Islet precursor cell (in vitro differentiated cells): Measurements from ENCODE around the gene ADAMTS19.
"Not testable (repeated sequence)": the region's sequence is repeated elsewhere in the genome, so short reads cannot be mapped to it uniquely, and the experiment has no call there.

ENCODE experiments used
- DNase-seq: peaks from one replicate; pipeline ENCODE4 v3.0.0-alpha.2; 2018

The ADAMTS19 gene

GRCh38 chr5:129481161-129481560 lies 21.1 kb downstream of the ADAMTS19 start:
- no peak for DNase-seq

GRCh38 chr5:129496421-129496820 lies 36.3 kb downstream of the ADAMTS19 start:
- DNase-seq = no peak

- DNase-seq = no peak
These were observed 36.9 kb downstream of the ADAMTS19 start for GRCh38 chr5:129496864-129497595.

DNA sequence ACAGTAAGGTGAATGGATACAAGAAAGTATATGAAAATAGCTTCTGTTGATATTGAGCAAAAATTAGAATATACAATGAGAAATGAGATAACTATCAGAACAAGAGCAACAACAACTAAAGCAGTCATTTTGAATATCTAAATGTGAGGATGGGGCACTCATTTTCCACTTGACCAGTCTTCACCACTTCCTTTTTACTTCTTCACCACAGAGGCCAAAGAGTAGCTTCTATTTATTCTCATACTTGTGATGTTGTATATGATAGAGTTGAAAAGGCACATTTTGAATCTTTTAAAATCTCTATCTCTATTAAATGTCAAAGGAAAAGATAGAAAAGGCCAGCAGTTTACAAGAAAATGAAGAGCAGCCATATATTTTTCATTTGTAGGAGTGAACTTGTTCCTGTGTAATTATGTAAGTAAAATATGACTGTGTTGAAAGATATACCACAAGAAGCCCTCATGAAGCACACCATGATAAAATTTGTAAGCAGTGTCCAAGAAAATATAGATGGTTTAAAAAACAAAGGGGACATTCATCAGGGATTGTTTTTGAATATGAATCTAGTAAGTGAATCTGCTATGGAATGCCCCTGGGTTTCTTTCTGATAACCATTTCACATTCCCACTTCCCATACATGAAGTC lies 39.2 kb downstream of the ADAMTS19 start:
- no peak for DNase-seq

GRCh38 chr5:129500101-129500500 lies 40.0 kb downstream of the ADAMTS19 start:
- no peak for DNase-seq

DNA sequence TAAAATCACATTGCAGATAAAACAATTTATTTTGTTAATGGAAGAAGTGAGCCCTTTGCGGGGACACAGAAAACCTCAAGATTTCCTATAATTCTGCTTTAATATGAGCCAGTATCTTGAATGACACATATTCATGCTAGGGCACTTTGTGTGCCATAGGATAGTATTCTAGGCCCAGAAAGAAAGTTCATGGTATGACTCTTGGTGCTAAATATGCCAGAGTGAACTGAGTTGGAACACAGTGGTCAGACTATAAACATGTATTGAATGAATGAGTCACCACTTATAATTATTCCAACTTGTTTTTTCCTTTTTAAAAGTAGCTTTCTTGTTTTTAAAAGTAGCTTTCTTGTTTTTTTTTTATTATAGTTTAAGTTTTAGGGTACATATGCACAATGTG lies 46.0 kb downstream of the ADAMTS19 start:
- no peak for DNase-seq

- no peak for DNase-seq
These were observed 46.9 kb downstream of the ADAMTS19 start for GRCh38 chr5:129506950-129507349.

GRCh38 chr5:129507527-129507926 lies 47.4 kb downstream of the ADAMTS19 start:
- no peak for DNase-seq

GRCh38 chr5:129508606-129509005 lies 48.5 kb downstream of the ADAMTS19 start:
- DNase-seq = no peak

- DNase-seq = no peak
These were observed 49.4 kb downstream of the ADAMTS19 start for GRCh38 chr5:129509363-129509975.

DNA sequence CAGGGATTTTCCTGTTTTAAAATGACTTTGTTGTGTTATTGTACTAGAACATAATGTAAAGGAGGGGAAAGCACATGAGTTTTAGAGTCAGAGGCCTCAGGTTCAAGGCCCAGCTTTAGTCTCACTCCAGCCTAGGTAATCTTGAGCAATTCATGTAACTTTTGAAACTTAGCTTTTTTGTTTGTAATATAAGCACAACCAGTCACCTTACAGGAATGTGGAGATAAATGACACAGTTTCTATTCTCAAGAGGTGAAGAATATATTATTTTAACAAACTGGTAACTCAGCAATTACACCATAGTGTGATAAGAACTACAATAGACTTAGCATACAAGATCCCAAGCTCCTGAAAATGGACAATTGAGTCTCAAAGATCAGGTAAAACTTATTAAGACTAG lies 51.2 kb downstream of the ADAMTS19 start:
- no peak for DNase-seq

- no peak for DNase-seq
These were observed 81.0 kb downstream of the ADAMTS19 start for GRCh38 chr5:129541051-129541450.

- no peak for DNase-seq
These were observed 81.7 kb downstream of the ADAMTS19 start for GRCh38 chr5:129541648-129542251.

- DNase-seq = no peak
These were observed 87.0 kb downstream of the ADAMTS19 start for GRCh38 chr5:129547137-129547536.

DNA sequence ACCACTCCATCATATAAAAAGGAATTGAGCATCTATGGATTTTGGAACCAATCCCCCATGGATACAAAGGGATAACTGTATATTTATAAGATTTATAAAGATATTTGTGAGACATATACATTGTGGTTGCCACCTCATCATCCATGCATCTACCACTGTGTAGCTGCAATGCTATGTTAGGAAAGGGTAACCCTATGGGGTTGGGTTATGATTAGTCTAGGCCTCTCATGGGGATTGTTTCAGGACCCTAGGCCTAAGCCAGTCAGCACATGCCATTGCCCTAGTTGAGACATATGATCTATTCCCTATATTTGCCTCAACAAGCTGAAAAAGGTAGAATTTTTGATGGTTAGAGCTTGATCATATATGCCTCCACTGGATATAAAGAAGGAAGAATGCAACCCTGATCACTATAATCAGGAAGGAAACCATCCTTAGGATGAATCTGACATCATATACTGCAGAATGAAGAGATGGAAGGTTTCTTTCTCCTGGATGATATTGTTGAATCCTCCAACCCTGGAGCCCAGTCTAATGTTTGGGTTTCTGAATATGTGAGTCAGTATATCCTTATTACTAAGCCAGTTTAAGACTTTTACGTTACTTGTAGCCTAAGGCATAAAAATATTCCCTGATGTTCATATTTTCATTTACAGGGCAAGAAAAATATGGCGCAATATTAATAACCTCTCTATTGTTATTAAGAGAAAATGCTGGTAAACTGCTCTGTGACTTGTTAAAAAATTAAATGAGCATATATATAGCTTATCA lies 94.2 kb downstream of the ADAMTS19 start:
- no peak for DNase-seq

DNA sequence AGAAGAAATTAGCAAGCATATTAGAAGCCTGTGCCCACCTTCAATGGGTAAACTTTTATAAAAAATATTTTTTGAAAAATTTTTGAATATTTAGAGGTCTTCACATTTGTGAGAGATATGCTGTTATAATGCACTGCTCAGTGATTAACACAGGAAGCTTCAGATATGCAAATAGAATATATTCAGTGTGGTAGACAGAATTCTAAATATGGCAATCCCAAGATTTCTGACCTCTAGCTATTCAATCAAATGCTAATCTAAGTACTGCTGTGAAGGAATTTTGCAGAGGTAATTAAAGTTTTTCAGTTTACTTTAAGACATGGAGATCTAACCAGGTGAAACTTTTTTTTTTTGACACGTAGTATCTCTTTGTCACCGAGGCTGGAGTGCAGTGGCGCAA lies 103.5 kb downstream of the ADAMTS19 start:
- DNase-seq = no peak

- no peak for DNase-seq
These were observed 109.2 kb downstream of the ADAMTS19 start for GRCh38 chr5:129569295-129569694.

DNA sequence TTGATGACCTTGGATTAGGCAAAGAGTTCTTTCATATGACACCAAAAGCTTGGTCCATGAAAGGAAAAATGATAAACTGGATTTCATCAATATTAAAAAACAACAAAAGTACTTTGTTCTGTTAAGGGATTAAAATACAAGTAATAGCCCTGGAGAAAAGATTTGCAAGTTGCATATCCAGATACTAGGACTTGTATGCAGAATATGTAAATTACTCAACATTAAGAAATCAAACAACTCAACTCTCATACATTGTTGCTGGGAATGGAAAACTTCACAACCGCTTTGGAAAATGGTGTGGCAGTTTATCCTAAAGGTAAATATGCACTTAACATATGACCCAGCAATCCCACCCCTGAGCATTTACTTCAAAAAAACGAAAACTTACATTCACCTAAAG lies 112.0 kb downstream of the ADAMTS19 start:
- no peak for DNase-seq

DNA sequence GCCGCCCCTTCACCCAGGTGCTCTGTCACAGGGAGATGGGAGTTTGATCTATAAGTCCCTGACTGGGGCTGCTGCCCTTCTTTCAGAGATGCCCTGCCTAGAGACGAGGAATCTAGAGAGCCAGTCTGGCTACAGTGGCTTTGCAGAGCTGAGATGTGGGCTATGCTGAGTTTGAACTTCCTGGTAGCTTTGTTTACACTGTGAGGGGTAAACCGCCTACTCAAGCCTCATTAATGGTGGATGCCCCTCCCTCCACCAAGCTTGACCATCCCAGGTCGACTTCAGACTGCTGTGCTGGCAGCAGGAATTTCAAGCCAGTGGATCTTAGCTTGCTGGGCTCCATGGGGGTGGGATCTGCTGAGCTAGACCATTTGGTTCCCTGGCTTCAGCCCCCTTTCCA lies 124.4 kb downstream of the ADAMTS19 start:
- DNase-seq = not testable (repeated sequence)

DNA sequence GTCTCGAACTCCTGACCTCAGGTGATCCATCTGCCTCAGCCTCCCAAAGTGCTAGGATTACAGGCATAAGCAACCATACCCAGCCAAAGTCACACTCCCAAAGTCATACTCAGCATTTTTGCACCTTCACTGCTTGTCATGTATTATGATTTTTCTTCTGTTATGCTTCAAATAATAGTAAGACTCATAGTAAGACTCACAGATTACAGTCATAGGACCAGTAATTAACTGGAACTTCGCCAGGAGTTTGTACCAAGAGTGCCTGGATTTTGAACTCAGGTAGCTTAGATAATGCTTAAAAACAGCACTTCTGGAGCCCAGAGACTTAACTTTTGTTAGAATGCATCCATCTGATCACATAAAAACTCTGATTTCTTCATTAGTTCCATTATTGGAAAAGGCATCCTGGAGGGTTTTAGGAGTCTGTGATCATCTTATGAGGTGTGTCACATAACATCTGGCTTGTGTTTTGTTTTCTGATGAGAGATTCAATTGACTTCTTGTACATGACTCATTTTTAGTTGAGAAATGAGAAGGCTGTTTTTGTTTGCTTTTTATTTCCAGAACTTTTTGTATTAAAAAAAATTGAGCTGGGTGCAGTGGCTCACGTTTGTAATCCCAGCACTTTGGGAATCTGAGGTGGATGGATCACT lies 131.5 kb downstream of the ADAMTS19 start:
- no peak for DNase-seq

DNA sequence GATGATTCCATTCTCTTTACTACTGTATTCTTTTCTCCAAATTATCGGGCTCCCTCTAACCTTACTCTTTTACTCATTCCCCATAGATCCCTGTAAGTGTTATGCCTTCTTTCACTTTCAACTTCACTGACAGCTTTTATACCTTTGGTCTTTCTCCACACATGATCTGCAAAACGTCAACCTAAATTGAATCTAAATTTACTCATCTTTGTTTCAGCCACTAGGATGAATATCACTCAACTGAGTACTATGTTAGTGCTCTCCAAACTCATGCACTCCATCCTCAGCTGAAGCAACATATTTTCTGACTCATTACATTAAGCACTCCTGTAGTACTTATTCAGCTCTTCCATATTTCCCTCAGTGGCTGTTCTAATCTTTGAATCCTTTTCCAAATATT lies 133.4 kb downstream of the ADAMTS19 start:
- no peak for DNase-seq

- DNase-seq = no peak
These were observed 141.5 kb downstream of the ADAMTS19 start for GRCh38 chr5:129601576-129601975.

- DNase-seq = no peak
These were observed 148.3 kb downstream of the ADAMTS19 start for GRCh38 chr5:129608350-129608749.
